ENCODE results near the gene SAMD9L.

DNA sequence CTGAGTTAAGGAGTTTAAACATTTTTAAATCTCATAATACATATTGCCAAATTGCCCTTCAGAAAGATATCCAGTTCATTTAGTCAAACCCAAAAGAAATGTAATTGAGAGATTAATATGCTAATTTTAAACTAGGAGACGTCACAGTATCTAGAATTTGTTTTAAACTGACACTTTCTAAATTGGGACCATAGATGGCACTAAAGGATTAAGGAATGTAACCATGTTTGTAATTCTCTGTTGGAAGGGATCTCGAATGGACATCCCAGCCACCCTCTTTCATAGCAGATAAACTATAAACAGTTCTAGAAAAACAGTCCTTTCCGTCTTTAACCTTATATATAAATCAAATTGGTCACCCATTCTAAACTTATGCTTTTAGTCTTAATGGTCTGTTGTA lies 30.0 kb upstream of the SAMD9L start:
- no peak for TF ChIP-seq CTCF (IDR thresholded peaks at IDR 0.05)
- no peak for TF ChIP-seq EZH2 (IDR thresholded peaks at IDR 0.05; ENCODE audit: borderline replicate concordance, insufficient read depth, low read depth, low read length, poor library complexity, severe bottlenecking)
